GM12801 (cell line): Measurements from ENCODE around the gene STK10.

Experiments used
- CTCF ChIP-seq: IDR thresholded peaks from one replicate; pipeline ENCODE4 v1.5.1; 2011; ENCODE audit warnings: control low read depth; ENCODE audit not compliant: insufficient read length; ENCODE audit errors: extremely low read depth

STK10 gene

GRCh38 chr5:171997011-171997410, 191.0 kb downstream of the STK10 start:
- TF ChIP-seq CTCF, result no peak

- no peak for TF ChIP-seq CTCF
These were observed 195.2 kb downstream of the STK10 start for GRCh38 chr5:171992813-171993212.

- TF ChIP-seq CTCF, result no peak
These were observed 195.7 kb downstream of the STK10 start for GRCh38 chr5:171992305-171992704.
